GM04503 (cell line): Measurements from ENCODE around the gene GRB14.

Source experiments
- DNase-seq: peaks from one replicate; pipeline ENCODE4 v3.0.0-alpha.2; 2012; ENCODE audit warnings: low read depth

Gene GRB14

DNA sequence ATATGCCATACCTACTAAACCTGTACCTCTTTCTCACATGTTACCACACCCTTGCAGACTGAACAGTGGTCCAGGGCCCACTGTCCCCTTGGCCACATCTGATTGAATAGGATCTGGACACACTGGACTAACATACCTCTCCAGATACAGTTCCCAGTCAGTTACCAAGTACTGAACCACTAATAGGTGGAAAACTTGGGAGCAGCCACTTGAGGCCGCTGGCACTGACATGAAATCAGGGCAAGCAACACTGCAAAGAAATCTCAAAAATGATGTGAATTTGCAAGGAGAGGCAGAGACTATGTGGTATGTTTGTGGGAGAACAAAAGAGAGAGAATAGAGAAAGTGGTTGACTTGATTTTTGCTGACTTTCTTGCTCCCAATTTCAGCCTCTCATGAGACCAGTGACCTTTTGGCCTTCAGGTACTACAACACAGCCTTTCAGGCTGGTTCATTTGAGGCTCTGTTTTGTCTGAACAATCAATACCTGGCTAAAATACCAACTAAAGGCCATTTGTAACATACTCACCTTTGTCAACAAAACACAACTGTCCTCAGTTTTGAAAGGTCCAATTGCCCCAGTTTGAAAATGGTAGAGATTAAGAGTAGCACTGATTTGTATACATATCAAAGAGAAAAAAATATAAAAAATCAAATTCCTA is 7.8 kb downstream of the GRB14 start:
- no peak for DNase-seq

DNA sequence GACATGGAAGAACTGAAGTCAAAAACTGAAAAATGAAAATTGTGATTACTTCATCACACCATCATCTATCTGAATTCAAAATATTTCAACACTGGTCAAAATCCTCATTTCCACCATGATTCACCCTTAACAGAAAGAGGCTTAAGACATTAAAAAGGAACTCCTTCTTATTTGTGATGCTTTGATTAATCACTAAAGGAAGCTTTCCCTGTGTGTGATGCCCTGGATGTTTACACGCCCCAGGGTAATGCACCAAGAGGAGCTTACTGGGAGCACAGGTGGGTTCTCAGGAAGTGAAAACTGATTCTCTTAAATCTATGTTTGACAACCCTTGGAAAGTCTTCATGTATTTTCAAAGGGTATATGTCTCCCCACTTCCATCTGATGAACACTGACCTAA is 11.5 kb downstream of the GRB14 start:
- no peak for DNase-seq

DNA sequence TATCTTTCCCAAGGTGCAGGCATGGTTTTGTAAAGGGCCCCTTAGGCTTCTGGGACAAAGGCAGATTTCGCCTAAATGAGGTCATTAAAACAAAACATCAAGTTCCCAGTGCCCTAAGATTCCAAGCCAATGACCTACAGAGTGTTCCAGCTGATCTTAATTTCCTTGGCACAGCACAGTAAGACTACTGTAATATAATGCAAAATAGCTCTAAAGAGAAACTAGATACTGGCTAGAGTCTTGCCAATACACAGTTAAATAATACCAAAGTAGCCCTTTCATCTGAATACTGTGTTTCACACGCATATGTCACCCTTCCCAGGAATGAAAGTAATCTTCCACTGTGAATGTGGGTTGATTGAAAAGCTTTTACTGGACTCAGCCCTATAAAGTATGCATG is 14.7 kb downstream of the GRB14 start:
- DNase-seq, result peak; percentile 53

DNA sequence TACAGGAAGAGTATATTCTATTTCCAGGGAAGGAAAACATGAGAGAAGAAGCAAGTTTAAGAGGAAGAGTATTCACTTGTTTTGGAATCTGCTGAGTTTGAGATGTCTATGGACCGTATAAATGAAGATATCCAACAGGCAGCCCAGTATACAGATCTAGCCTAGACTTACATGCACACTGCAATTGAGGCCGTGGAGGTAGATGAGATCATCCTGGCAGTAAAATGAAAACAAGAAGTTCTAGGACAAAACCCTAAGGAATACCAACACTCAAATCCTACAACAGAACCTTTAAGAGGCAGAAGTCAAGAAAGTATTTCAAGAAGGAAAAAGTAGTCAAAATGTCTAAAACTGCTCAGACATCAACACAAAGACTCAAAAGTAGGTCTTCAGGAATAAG is 16.0 kb downstream of the GRB14 start:
- no peak for DNase-seq

DNA sequence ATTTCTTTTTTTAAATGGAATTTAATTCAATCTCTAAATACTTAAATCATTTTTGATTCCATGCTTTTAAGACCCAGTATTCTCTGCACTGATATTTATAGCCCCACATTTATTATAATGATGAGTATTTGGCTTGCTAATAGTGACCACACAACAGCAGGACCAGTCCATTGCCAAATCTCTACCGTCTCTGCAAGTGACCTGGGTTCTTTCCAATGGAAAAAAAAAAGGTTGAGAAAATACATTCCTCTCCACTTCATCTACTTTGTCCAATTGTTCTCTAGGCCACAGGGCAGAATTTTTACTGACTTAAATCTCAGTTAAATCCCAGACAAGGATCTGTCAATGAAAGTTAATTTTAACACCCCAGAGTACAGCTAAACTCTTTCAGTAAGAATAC is 20.5 kb downstream of the GRB14 start:
- no peak for DNase-seq

DNA sequence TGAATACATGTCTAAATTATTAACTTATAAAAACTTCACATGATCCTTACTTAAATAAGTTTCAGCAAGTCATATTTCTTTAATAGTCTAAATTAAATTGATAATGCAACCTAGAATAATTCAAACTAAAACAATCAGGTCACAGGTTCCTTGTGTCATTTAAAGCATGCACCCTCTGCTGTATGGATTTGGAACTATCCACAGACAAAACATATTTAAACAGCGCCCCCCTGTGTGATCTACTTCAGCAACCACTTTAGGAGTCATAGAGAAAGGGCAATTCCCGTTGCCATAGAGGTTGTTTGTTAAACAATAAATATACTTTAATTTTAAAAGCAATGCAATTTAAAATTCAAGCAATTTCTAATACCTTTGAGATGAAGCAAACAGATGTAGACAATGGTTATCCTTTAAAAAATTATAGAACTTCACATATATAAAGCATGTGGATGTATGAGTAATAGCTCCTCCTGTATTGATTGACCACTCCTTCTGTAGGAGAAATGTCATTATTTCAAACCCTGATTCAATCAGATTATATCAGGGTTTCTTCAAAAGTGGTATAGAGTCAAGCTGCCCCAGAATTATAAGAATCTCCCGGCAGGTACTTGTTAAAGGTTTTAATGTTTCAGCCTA is 21.2 kb downstream of the GRB14 start:
- peak; percentile 17 for DNase-seq

DNA sequence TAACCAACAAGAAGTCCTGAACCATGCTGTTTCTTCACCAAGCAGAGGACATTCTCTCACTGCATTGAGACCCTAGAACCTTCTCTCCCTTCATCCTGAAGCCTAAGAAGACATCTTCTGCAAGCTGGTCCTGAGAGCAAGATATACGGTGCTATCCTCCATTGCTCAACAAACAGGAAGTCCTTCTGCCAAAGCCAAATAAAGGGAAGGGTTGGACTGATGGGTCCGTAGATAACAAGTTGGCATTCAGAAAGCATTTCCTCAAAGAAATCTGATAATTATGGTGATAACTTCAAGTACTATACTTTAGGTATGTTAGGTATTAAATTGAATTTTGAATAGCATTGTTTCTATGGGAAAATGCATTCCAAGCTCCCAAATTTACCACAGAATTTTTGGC is 23.3 kb downstream of the GRB14 start:
- no peak for DNase-seq

DNA sequence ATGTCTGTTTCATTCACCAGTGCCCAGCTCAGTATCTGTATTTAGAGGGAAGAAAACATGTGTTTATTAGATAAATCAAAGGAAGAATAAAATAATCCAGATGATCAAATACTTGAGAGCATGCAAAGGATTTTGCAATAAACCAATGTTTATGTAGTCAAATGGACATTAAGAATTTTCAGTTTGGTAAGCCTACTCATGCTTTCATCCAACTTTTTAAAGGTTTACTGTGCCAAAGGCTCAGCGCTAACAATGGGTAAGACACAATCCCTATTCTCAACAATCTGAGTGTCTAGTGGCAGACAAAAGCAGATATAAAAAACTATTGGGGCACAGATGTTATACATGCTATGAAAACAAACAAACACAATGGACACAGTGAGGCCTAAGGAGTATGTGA is 26.3 kb downstream of the GRB14 start:
- DNase-seq, result no peak

DNA sequence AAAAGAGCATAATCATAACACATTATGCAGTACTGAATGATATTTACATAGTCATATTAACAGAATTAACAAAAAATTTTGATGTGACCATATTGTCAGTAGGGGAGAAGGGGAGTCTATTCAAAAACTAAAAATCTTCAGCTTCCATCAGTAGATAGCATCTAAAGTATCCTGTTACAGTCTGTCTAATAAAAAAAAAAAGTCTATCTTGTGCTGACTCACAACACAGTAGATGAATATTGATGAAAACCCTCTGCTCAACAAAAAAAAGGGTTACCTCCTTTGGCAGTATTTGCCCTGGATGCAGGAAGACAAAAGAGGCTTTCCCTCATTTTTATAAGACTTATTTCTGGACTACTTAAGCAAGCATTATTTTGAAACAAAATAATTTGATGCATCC is 27.3 kb downstream of the GRB14 start:
- no peak for DNase-seq

DNA sequence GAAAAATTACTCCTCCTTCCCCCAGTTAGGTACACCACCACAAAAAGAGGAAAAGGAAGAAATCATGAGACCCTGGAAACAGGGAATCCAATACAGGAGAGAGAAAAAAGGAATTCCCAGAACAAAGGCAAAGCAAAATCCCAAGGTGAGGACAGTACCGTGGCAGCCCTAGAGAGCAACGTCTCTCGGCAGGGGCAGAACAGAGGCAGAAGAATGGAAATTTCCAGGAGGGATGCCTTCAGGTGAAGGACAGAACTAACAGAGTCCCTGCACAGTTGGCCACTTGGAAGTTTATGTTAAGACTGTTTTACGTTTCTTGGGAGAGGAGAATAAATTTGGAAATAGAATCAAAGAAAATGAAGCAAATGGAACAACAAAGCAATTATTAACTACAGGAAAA is 27.7 kb downstream of the GRB14 start:
- no peak for DNase-seq

DNA sequence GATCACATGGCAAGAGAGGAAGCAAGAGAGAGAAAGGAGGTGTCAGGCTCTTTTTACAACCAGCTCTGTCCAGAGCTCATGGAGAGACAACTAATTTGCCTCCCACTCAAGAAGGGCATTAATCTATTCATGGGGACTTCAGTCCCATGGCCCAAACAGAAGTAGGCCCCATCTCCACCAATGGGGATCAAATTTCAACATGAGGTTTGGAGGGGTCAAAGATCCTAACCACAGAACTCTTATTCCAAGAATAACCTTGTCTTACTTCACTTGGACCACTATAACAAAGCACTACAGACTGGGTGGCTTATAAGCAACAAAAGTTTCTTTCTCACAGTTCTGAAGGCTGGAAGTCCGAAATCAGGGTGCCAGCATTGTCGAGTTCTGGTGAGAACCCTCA is 31.8 kb downstream of the GRB14 start:
- no peak for DNase-seq

DNA sequence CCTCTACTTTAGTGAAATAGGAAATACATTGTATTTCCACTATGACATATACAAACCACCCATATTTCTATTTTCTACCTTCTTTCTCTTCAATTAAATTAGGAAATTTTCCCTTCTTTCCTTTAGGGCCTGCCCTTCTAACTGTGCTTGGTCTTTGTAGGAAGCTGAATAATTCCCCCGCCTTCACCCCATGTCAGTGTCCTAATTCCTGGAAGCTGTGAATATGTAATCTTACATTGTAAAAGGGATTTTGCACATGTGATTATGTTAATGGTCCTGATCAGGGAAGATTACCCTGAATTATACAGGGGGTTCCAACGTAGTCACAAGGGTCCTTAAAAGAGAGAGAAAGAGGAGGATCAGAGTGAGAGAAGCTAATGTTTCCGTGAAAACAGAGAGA is 40.2 kb downstream of the GRB14 start:
- DNase-seq, result no peak

DNA sequence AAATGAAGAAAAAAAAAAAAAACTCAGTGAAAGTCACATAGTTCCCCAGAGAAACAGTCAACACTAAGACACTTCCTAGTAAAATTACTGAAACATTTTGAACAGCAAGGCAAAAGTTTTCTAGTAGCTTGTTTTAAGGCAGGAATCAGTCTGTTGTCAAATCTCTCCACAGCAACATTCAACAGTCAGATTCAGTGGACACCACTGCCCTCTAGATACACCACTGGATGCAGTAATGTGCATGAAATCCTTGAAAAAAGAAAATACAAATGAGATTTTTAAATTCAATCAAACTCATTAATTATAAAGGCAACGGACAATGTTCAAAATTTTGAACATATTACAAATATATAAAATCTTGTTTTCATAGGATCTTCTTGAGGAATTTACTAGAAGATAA is 46.4 kb downstream of the GRB14 start:
- DNase-seq, result no peak

DNA sequence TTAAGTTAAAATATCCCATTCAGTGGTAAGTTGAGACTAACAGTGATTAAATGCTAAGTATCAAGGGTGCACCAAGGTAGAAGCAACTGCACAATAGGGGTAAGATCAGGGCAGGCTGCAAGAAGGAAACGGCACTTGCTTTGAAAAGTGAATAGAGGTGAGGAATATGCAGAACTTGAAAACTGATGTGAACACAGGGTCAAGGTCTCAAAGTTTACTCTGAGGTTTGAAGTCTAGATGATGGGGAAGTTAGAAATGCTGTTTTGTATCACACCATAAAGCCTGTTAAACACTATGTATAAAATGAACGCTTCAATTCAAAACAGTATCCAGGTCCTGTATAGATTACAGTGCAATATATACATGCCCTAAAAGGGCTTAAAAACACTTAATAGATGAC is 50.8 kb downstream of the GRB14 start:
- DNase-seq, result no peak

DNA sequence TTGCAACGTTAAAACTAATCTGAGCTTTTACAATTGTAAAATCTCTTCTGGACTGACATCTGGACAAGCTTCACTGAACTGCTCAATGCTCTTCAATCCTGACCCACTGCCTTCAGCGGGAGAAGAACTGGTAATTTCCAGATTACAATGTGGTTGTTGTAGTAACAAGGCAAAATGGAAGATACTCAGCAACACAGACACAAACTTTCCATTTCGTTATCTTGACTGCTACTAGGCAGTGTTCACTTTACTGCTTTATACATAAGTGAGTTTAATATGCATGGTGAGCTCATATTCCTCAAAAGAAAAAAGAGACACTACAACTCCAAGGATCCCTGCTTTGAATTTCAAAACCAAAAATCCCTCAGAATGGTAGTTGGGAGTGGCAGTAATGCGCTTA is 51.9 kb downstream of the GRB14 start:
- DNase-seq, result no peak

DNA sequence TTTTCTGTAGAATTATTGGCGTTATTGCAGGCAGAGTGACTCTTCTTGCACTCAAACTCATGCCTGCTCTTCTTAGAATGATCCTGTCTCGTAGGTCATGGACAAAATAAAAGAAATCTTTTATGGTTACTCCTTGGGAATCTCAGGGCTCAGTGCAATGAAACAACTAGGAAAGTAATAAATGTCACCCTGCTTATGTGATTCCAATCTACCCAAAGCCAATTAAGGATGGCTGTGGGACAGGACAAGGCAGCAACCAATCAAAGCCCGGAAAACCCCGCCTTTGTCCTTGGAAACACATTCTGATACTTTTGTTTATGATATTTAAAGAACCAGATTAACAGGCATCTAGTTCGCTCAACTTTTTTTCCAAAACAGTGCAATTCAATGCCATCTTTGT is 53.0 kb downstream of the GRB14 start:
- DNase-seq, result no peak

DNA sequence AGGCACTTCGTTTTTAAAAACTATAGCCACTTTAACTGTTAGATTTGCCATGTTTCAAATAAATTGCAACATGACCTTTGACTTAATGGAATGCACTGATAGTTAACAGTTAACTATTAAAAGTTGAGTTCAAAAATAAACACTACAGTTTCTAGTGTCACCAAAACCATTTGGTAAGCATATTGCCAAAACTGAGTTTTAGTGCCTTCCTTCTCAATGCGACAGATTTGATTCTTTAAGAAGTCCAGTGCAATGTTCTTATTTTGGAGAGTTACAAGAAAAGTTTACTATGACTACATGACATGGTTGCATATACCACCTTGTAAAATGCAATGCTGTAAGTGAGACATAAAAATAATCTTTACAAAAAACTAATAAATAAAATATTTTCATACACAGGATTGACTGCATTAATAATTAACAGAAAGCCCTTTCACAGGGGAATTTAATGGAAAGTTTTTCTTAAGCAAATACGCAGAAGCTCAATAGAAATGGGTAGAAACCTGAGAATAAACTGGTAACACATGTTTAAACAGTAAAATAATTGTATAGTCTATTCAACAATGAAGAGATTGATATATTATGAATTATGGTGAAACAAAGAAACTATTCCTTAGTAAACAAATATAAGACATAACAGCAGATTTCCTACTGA is 53.8 kb downstream of the GRB14 start:
- no peak for DNase-seq

DNA sequence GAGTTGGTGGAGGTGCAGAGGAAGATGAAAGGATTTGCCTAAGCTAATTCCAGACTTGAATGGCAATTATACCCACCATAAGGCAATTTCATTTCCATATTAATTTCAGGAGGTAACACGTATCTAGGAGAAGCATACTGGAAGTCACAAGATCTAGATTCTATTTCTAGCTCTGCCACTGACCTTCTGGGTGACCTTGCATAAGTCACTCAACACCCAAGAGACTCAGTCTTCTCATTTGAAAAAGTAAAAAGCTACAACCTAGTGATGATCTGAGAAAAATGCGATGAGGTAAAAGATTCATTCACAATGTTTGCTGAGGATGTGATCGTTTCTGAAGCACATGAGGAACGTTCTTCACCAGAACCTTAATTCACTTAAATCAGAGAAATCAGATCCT is 55.9 kb downstream of the GRB14 start:
- DNase-seq, result no peak

DNA sequence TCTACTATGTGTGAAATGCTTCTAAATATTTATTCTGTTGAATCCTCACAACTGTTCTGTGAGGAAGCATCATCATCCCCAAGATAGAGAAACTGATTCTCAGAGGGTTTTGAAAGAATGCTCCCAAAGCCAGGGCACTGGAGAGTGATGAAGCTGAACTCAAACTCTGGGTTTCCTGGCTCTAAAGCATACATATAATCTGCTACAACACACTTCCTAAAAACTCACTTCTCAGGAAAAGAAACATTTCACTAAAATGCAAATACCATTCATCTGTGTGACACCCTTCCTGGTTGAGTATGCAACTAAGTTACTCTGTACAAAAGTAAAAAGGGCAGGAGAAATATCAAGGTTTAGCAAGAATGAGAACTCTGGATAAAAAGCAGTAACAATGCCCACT is 58.6 kb downstream of the GRB14 start:
- no peak for DNase-seq

DNA sequence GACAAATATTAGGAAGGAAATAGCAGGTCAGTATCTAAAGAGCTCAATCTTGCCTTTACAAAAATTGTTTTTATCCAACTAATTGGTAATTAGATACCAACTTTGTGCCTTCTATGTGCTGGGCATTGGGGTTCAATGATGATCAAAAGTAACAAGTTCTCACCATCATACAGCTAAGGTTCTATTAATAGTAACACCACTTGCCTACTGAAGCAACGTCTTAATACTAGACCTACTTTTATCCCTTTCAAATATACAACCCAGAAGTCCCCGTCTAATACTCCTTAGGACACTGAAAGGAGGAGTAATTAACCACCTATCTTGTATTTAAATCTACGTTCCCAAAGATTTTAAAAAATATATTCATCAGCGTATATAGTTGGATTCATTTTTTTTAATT is 59.3 kb downstream of the GRB14 start:
- no peak for DNase-seq

DNA sequence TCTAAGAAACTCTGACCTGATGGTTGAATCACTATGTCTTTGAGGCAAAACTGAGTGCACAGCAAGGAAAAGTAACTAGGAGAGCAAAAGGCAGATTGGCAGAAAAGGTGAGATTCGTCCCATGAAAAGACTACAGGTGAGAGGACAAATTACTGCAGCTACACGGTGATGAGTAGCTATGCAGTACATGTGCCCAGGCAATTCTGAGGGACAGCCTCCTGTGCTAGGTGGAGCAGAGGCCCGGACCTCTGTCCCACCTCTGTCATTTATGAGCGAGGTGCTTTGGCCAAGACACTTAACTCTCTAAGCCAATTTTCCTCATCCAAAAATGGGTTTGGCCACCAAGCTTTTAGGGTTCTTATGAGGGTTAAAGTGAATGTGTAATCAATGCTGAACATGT is 59.9 kb downstream of the GRB14 start:
- DNase-seq, result no peak

DNA sequence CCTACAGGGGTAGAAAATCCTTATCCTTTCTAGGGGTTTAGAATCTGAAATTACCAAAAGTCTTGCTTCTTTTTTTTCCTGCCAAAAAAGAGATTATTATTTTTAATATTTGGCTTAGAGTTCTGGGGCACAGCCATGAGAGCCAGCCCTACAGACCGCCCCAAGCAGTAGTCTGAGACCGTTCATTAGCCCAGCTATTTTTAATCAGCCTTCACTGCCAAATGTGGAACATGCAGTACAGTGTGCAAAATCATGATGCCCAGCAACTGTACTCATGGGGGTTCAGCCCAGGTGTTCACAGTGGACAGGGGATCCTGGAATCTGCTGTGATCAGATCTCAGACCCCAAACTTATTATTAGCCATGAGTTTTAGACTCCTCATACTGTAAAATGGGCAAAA is 60.4 kb downstream of the GRB14 start:
- DNase-seq, result no peak

DNA sequence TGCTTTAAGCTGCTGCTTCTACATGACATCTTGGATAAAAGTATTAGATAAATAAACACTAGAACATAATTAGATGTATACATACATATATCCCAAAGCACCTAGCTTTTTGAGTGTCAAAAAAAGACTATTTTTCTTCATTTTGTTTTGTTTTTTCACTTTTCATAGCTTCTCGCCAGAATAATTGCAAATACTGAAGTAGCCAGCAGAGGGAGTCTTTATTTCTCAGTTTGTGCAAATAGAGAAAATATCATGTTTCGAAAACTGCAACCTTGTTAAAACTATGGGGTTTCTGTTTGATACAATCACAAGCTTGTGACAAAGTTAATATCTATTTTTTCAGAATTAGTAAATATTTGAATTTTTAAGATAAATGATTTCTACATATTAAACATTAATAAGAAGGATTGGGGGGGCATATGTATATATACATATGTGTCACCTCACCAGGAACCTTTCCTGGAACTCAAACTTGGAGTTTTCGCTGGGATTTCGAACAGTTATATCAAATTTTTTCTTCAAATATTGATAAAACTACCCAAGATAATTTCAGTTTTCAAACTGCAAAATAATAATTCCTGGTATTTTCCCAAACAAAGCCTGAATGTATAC is 61.0 kb downstream of the GRB14 start:
- peak; percentile 9 for DNase-seq
